ENCODE data around the gene LKAAEAR1.

LKAAEAR1 gene

GRCh38 chr20:64072498-64073063, 11.6 kb downstream of the LKAAEAR1 start:
- Histone ChIP-seq H3K9me3 (ENCODE audit: low read length) (no peaks in the 10 kb centered on the region), H3K36me3 (ENCODE audit: insufficient read depth, low read length) (no peaks in the 10 kb centered on the region; the same call in 1 of the 2 replicates), H3K9ac (ENCODE audit: low read length) (no peak overlapping the region), H3K4me3 (ENCODE audit: low read depth, low read length, poor library complexity, severe bottlenecking) (no peak overlapping the region), H4K20me1 (ENCODE audit: insufficient read depth, low read length) (no peaks in the 10 kb centered on the region), H3K27ac (ENCODE audit: low read depth, low read length, poor library complexity, severe bottlenecking) (no peak overlapping the region), H3K4me2 (ENCODE audit: low read length) (no peak overlapping the region), H3K4me1 (ENCODE audit: insufficient read depth, low read length, severe bottlenecking) (peaks cover 7% of the 10 kb centered on the region), H3K79me2 (ENCODE audit: insufficient read depth, low read length) (no peaks in the 10 kb centered on the region), H2AFZ (ENCODE audit: low read length) (no peak overlapping the region), H3K9me2 (ENCODE audit: low read depth, low read length) (no peaks in the 10 kb centered on the region), H3K27me3 (ENCODE audit: insufficient read depth, low read length) (peaks cover 9% of the 10 kb centered on the region; the same call in 1 of the 2 replicates), H3F3A (ENCODE audit: insufficient read depth, low read length) (no peaks in the 10 kb centered on the region)
- TF ChIP-seq CTCF (IDR thresholded peaks at IDR 0.05; ENCODE audit: low read length): no peak
- no peak for TF ChIP-seq EZH2 (IDR thresholded peaks at IDR 0.05; ENCODE audit: borderline replicate concordance, low read length)

- Histone ChIP-seq H3K36me3 (ENCODE audit: insufficient read depth, low read length) (no peaks in the 10 kb centered on the region; the same call in 1 of the 2 replicates), H2AFZ (ENCODE audit: low read length) (no peak overlapping the region), H3K4me2 (ENCODE audit: low read length) (no peak overlapping the region), H3K79me2 (ENCODE audit: insufficient read depth, low read length) (no peaks in the 10 kb centered on the region), H3K9me3 (ENCODE audit: low read length) (no peaks in the 10 kb centered on the region), H3K4me3 (ENCODE audit: low read depth, low read length, poor library complexity, severe bottlenecking) (no peak overlapping the region), H3F3A (ENCODE audit: insufficient read depth, low read length) (no peaks in the 10 kb centered on the region), H3K4me1 (ENCODE audit: insufficient read depth, low read length, severe bottlenecking) (no peaks in the 10 kb centered on the region), H3K27ac (ENCODE audit: low read depth, low read length, poor library complexity, severe bottlenecking) (no peak overlapping the region), H4K20me1 (ENCODE audit: insufficient read depth, low read length) (no peaks in the 10 kb centered on the region), H3K27me3 (ENCODE audit: insufficient read depth, low read length) (peaks cover 9% of the 10 kb centered on the region; the same call in 1 of the 2 replicates), H3K9ac (ENCODE audit: low read length) (no peak overlapping the region), H3K9me2 (ENCODE audit: low read depth, low read length) (no peaks in the 10 kb centered on the region)
- TF ChIP-seq CTCF (IDR thresholded peaks at IDR 0.05; ENCODE audit: low read length) (no peak), EZH2 (IDR thresholded peaks at IDR 0.05; ENCODE audit: borderline replicate concordance, low read length) (no peak)
Measured at GRCh38 chr20:64071341-64072332, 12.6 kb downstream of the LKAAEAR1 start.

- Histone ChIP-seq H3K79me2 (ENCODE audit: insufficient read depth, low read length) (no peaks in the 10 kb centered on the region), H3K9me3 (ENCODE audit: low read length) (no peaks in the 10 kb centered on the region), H3K9me2 (ENCODE audit: low read depth, low read length) (no peaks in the 10 kb centered on the region), H3K27ac (ENCODE audit: low read depth, low read length, poor library complexity, severe bottlenecking) (no peak overlapping the region), H3K36me3 (ENCODE audit: insufficient read depth, low read length) (no peaks in the 10 kb centered on the region; the same call in 1 of the 2 replicates), H2AFZ (ENCODE audit: low read length) (no peak overlapping the region), H3K9ac (ENCODE audit: low read length) (no peak overlapping the region), H3K4me2 (ENCODE audit: low read length) (no peak overlapping the region), H3F3A (ENCODE audit: insufficient read depth, low read length) (no peaks in the 10 kb centered on the region), H3K27me3 (ENCODE audit: insufficient read depth, low read length) (peaks cover 9% of the 10 kb centered on the region; the same call in 1 of the 2 replicates), H4K20me1 (ENCODE audit: insufficient read depth, low read length) (no peaks in the 10 kb centered on the region), H3K4me1 (ENCODE audit: insufficient read depth, low read length, severe bottlenecking) (peaks cover 9% of the 10 kb centered on the region), H3K4me3 (ENCODE audit: low read depth, low read length, poor library complexity, severe bottlenecking) (no peak overlapping the region)
- TF ChIP-seq CTCF (IDR thresholded peaks at IDR 0.05; ENCODE audit: low read length) (no peak), EZH2 (IDR thresholded peaks at IDR 0.05; ENCODE audit: borderline replicate concordance, low read length) (no peak)
Measured at GRCh38 chr20:64070244-64070993, 13.8 kb downstream of the LKAAEAR1 start.
